Activated T-cell treated with anti-CD3 and anti-CD28 coated beads, Interleukin-2, amount 50 U/mL, for 72 hours (primary cell): ENCODE results near the gene PROX1. TPM values are rescaled to one million over a fixed set of nuclear protein-coding genes. Genes with fewer than 3 reads are reported as not detected.

Experiments
- ATAC-seq, 2 donors: fragments of 150-1000 bp; cut with Tn5 transposase; replicated peaks in 1 of 2; 2 replicates each; pipeline ENCODE4 v1.10.0; 2021; ENCODE audit warnings: moderate library complexity in 2 of 2, mild to moderate bottlenecking in 1 of 2
- DNase-seq, 2 donors: peaks; one replicate each; pipeline ENCODE4 v3.0.0; 2021 to 2022; ENCODE audit warnings: mixed read lengths in 1 of 2
- H3K27ac Mint-ChIP-seq: one replicate; pipeline ENCODE4 v1.8.0; 2022; ENCODE audit warnings: mild to moderate bottlenecking, moderate library complexity, mixed read lengths
- H3K27me3 Mint-ChIP-seq: one replicate; pipeline ENCODE4 v1.8.0; 2022; ENCODE audit warnings: low read depth, mixed read lengths
- H3K36me3 Mint-ChIP-seq, 2 donors: one replicate each; pipeline ENCODE4 v1.8.0; 2022; ENCODE audit warnings: mixed read lengths in 2 of 2, mild to moderate bottlenecking in 1 of 2; ENCODE audit not compliant: insufficient read depth in 2 of 2
- H3K4me1 Mint-ChIP-seq: one replicate; pipeline ENCODE4 v1.8.0; 2022; ENCODE audit warnings: low read depth, mixed read lengths
- H3K4me3 Mint-ChIP-seq, 2 donors: one replicate each; pipeline ENCODE4 v1.8.0; 2022; ENCODE audit warnings: mild to moderate bottlenecking in 2 of 2, mixed read lengths in 2 of 2, moderate library complexity in 2 of 2
- H3K9me3 Mint-ChIP-seq, 2 donors: one replicate each; pipeline ENCODE4 v1.8.0; 2022; ENCODE audit warnings: mixed read lengths in 2 of 2
- total RNA-seq, 2 donors: library from RNA; stranded (reverse); gene quantifications; one replicate each; pipeline ENCODE4 v1.2.3, GENCODE V29; 2022

PROX1 gene
- total RNA-seq, 2 donors from 2014 or later: 0.21 TPM; not detected in 1

- H3K4me3 Mint-ChIP-seq: no peak overlapping the region
- H3K27me3 Mint-ChIP-seq: peaks cover 11% of the 10 kb centered on the region
- no peaks in the 10 kb centered on the region for H3K4me1 Mint-ChIP-seq
- H3K27ac Mint-ChIP-seq: no peak overlapping the region
- no peak for ATAC-seq
- peaks cover 2 to 6% of the 10 kb centered on the region in 2 donors for H3K9me3 Mint-ChIP-seq
- DNase-seq: no peak
- no peaks in the 10 kb centered on the region for H3K36me3 Mint-ChIP-seq
These were observed 21.1 kb downstream of the PROX1 start for GRCh38 chr1:214008791-214009422.

DNA sequence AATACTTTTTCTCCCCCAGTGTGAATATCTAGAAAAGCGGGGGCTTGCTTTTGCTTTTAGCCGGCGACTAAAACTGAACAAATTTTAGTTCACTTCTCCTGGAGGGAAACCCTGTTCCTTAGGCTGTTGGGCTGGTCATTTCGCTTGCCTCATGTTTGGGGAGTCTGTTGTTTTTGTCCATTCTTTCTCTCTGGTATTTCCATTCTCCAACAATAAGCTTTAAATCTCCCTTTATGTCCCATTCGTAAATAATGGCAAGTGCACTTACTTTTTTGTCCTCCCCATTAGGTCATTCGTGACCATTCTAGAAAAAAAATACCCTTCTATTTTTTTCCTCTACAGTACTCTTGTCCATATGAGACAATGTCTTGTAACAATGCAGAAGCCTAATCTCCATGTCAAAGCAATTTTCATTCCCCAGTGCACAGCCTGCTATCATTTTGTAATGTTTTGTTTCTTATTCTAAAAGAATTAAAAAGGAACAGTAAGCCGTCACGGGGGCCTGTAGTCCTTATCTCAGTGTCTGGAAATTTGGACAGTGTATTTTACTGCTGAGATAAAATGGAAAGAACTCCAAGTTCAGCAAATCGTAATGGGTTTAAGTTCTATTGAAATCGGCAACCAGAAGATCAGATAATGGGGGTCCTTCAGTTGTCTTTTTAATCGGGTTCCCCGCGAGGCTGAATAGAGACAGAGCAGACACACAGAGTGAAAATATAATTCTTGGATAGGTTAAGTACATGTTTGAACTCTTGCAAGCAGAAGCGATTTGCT lies 21.8 kb downstream of the PROX1 start:
- Mint-ChIP-seq H3K4me1 (no peaks in the 10 kb centered on the region), H3K9me3 (peaks cover 2 to 6% of the 10 kb centered on the region in 2 donors), H3K4me3 (no peak overlapping the region), H3K36me3 (no peaks in the 10 kb centered on the region), H3K27ac (no peak overlapping the region), H3K27me3 (peaks cover 11% of the 10 kb centered on the region)
- no peak for ATAC-seq
- no peak for DNase-seq

DNA sequence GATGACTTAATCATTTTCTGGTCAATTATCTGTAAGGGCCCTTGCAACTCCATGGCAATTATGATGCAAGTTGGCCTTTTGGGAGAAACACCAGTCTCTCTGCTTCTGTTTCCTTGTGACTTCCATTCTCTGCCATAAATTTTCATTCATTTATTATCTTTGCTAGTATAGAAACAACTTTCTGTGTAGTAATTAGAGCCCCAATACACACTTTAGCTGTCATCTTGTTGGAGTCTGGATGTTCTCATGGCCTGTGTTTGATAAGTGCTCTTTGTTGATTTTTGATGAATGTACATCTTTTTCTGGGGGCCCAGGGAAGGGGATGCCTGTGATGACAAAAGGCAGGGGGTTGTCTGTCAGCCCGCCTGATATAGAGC lies 22.4 kb downstream of the PROX1 start:
- H3K9me3 Mint-ChIP-seq: peaks cover 2 to 6% of the 10 kb centered on the region in 2 donors
- peaks cover 11% of the 10 kb centered on the region for H3K27me3 Mint-ChIP-seq
- H3K36me3 Mint-ChIP-seq: no peaks in the 10 kb centered on the region
- no peak overlapping the region for H3K27ac Mint-ChIP-seq
- H3K4me3 Mint-ChIP-seq: no peak overlapping the region
- no peaks in the 10 kb centered on the region for H3K4me1 Mint-ChIP-seq
- ATAC-seq (no peak), DNase-seq (no peak)

DNA sequence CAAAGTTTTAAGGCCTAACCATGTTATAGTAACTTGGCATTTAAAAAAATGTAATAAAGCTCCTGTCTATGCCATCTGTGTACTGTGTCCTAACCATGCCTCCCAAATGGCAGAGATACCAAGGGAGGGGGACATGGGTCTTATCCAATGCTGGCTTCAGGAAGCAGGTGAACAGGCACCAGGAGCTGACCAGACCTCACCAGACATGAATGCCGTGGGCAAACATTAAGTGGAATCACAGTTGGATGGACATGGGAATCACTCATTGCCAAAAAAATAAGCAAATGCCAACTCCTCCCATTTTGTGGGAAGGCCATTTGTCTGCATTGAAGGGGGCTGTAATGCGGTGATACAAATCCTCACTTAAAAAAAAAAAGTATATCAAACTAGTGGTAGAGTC lies 22.9 kb downstream of the PROX1 start:
- Mint-ChIP-seq H3K27me3 (peaks cover 11% of the 10 kb centered on the region), H3K4me3 (no peak overlapping the region), H3K27ac (no peak overlapping the region), H3K9me3 (peaks cover 1 to 6% of the 10 kb centered on the region in 2 donors), H3K36me3 (no peaks in the 10 kb centered on the region), H3K4me1 (no peaks in the 10 kb centered on the region)
- DNase-seq (no peak), ATAC-seq (no peak)

- H3K4me1 Mint-ChIP-seq: no peaks in the 10 kb centered on the region
- no peak overlapping the region for H3K4me3 Mint-ChIP-seq
- DNase-seq: no peak
- peaks cover 11% of the 10 kb centered on the region for H3K27me3 Mint-ChIP-seq
- H3K27ac Mint-ChIP-seq: no peak overlapping the region
- peaks cover 0 to 3% of the 10 kb centered on the region in 2 donors for H3K9me3 Mint-ChIP-seq
- ATAC-seq: no peak
- H3K36me3 Mint-ChIP-seq: no peaks in the 10 kb centered on the region
These were observed 24.6 kb downstream of the PROX1 start for GRCh38 chr1:214012418-214012817.

GRCh38 chr1:214013614-214014377 lies 26.0 kb downstream of the PROX1 start:
- no peak overlapping the region for H3K4me3 Mint-ChIP-seq
- H3K9me3 Mint-ChIP-seq: peaks cover 0 to 3% of the 10 kb centered on the region in 2 donors
- H3K27ac Mint-ChIP-seq: no peak overlapping the region
- DNase-seq (no peak), ATAC-seq (no peak)
- H3K36me3 Mint-ChIP-seq: no peaks in the 10 kb centered on the region
- peaks cover 11% of the 10 kb centered on the region for H3K27me3 Mint-ChIP-seq
- no peaks in the 10 kb centered on the region for H3K4me1 Mint-ChIP-seq

DNA sequence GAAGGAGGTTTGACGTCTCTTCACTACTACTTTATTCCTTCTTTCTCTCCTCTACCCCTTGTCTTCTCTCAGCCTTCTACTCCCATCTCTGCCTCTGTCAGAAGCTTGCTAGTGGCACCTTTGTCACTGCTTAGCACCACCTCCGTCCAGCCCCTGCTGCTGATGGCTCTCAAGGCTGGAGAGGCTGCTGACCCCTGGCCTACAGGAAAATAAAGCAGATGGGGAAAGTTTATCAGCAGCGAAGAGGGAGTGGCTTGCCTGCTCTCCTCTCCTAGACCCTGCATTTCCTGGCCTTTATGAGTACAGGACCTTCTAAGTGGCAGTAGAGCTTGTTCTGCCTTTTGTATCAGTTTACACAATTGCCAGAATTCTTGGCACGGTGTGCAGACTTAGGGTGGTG lies 27.0 kb downstream of the PROX1 start:
- no peak for ATAC-seq
- Mint-ChIP-seq H3K9me3 (peaks cover 0 to 3% of the 10 kb centered on the region in 2 donors), H3K4me1 (no peaks in the 10 kb centered on the region), H3K27ac (no peak overlapping the region), H3K27me3 (peaks cover 11% of the 10 kb centered on the region), H3K4me3 (no peak overlapping the region), H3K36me3 (no peaks in the 10 kb centered on the region)
- DNase-seq: no peak

- no peaks in the 10 kb centered on the region for H3K36me3 Mint-ChIP-seq
- H3K4me1 Mint-ChIP-seq: no peaks in the 10 kb centered on the region
- H3K27me3 Mint-ChIP-seq: peaks cover 5% of the 10 kb centered on the region
- H3K4me3 Mint-ChIP-seq: no peak overlapping the region
- no peak for ATAC-seq
- DNase-seq: no peak
- peaks cover 0 to 3% of the 10 kb centered on the region in 2 donors for H3K9me3 Mint-ChIP-seq
- H3K27ac Mint-ChIP-seq: no peak overlapping the region
These were observed 29.6 kb downstream of the PROX1 start for GRCh38 chr1:214017191-214017982.

GRCh38 chr1:214018386-214019268 lies 30.9 kb downstream of the PROX1 start:
- no peak overlapping the region for H3K27ac Mint-ChIP-seq
- H3K4me3 Mint-ChIP-seq: no peak overlapping the region
- no peaks in the 10 kb centered on the region for H3K27me3 Mint-ChIP-seq
- DNase-seq (peak in 1 of 2 donors; percentile 2), ATAC-seq (peak; percentile 52 to 69)
- no peaks in the 10 kb centered on the region for H3K36me3 Mint-ChIP-seq
- no peaks in the 10 kb centered on the region for H3K9me3 Mint-ChIP-seq
- H3K4me1 Mint-ChIP-seq: no peaks in the 10 kb centered on the region

GRCh38 chr1:214019499-214019898 lies 31.7 kb downstream of the PROX1 start:
- Mint-ChIP-seq H3K27ac (no peak overlapping the region), H3K27me3 (no peaks in the 10 kb centered on the region), H3K36me3 (no peaks in the 10 kb centered on the region), H3K4me1 (no peaks in the 10 kb centered on the region), H3K4me3 (no peak overlapping the region), H3K9me3 (no peaks in the 10 kb centered on the region)
- DNase-seq (no peak), ATAC-seq (no peak)

DNA sequence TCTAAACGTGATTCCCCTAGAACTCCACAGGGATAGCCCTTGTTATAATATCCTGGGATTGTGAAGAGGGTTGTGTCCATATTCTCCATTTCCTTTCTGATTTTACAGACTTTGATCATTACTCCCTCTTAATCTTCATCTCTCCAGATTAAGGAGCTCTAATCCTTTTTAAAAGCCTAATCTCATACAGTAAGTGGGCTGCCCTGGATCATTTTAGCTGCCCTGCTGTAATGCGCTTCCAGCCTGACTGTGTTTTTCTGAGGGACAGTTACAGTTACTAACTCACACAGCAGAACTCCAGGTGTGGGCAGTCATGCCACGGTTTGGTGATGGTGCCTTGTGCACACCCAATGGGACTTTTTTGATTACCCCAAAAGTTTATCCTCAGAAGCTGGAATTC lies 33.5 kb downstream of the PROX1 start:
- no peaks in the 10 kb centered on the region for H3K36me3 Mint-ChIP-seq
- H3K4me1 Mint-ChIP-seq: no peaks in the 10 kb centered on the region
- ATAC-seq (no peak), DNase-seq (no peak)
- H3K9me3 Mint-ChIP-seq: no peaks in the 10 kb centered on the region
- H3K27ac Mint-ChIP-seq: no peak overlapping the region
- H3K4me3 Mint-ChIP-seq: no peak overlapping the region
- H3K27me3 Mint-ChIP-seq: no peaks in the 10 kb centered on the region

DNA sequence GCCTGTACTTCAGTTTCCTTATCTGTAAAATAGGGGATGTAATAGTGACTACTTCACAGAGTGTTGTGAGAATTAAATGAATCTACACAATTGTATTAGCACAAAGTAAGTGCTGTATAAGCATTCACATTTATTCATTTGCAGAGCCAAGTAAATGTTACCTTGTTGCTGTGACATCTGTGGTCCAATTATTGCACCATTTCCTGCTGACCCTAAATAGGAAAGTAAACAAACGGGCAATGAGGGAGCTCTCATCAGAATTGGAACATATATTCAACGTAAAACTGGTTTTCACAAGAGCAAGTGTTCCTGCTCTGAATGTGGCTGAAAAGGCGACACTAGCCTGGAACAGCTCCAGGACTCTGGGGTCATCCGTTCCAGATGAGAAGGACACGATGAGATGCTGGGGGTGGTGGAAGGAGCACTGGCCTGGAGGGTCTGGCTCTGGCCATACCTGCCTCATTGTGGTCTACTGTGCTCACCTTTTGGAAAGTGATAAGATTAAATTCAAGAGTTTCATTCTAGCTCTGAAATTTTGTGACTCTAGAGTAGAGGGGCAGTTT lies 34.5 kb downstream of the PROX1 start:
- H3K27ac Mint-ChIP-seq: no peak overlapping the region

More for the DNA sequence above, 34.5 kb downstream of the PROX1 start:
- H3K36me3 Mint-ChIP-seq: no peaks in the 10 kb centered on the region
- no peaks in the 10 kb centered on the region for H3K4me1 Mint-ChIP-seq
- H3K27me3 Mint-ChIP-seq: no peaks in the 10 kb centered on the region
- ATAC-seq (no peak), DNase-seq (no peak)
- H3K9me3 Mint-ChIP-seq: no peaks in the 10 kb centered on the region
- H3K4me3 Mint-ChIP-seq: no peak overlapping the region
